Neural cell (in vitro differentiated cells): Measurements from ENCODE around the gene ABCB8. TPM values are rescaled to one million over a fixed set of nuclear protein-coding genes. Genes with fewer than 3 reads are reported as not detected.

Experiments used
- H2AFZ ChIP-seq: fragments of 200-600, 300-800 bp; sonication (generic), shearing (Covaris generic); 2 replicates; pipeline ENCODE4 v1.6.0; 2014; ENCODE audit warnings: low read depth, mild to moderate bottlenecking, antibody characterized with exemption, low read length, moderate library complexity
- H3F3A ChIP-seq: fragments of 200-600 bp; shearing (Covaris generic); 2 replicates; pipeline ENCODE4 v1.6.1; 2016; ENCODE audit warnings: mild to moderate bottlenecking, moderate library complexity, mixed read lengths, antibody characterized with exemption, low read length; ENCODE audit not compliant: insufficient read depth, poor library complexity, severe bottlenecking
- H3K27ac ChIP-seq: fragments of 200-600, 300-800 bp; sonication (generic), shearing (Covaris generic); 2 replicates; pipeline ENCODE4 v1.5.1; 2014; ENCODE audit warnings: mild to moderate bottlenecking, low read length, moderate library complexity
- H3K27me3 ChIP-seq: fragments of 300-800, 200-600 bp; sonication (generic), shearing (Covaris generic); 2 replicates; pipeline ENCODE4 v1.6.0; 2014; ENCODE audit warnings: mild to moderate bottlenecking, low read depth, low read length, moderate library complexity; ENCODE audit not compliant: insufficient read depth
- H3K36me3 ChIP-seq: fragments of 300-800, 200-600 bp; sonication (generic), shearing (Covaris generic); 2 replicates; pipeline ENCODE4 v1.5.1; 2014; ENCODE audit warnings: mild to moderate bottlenecking, antibody characterized with exemption, low read length, moderate library complexity; ENCODE audit not compliant: insufficient read depth
- H3K4me2 ChIP-seq: fragments of 300-800, 200-600 bp; sonication (generic), shearing (Covaris generic); 2 replicates; pipeline ENCODE4 v1.6.0; 2014; ENCODE audit warnings: mild to moderate bottlenecking, low read length
- H3K4me3 ChIP-seq: fragments of 300-800, 200-600 bp; sonication (generic), shearing (Covaris generic); 2 replicates; pipeline ENCODE4 v1.5.1; 2014; ENCODE audit warnings: mild to moderate bottlenecking, low read length, moderate library complexity
- H3K79me2 ChIP-seq: fragments of 200-600 bp; shearing (Covaris generic); replicated peaks from 2 replicates; pipeline ENCODE4 v1.6.0; 2014; ENCODE audit warnings: mild to moderate bottlenecking, low read length, moderate library complexity; ENCODE audit not compliant: insufficient read depth
- H3K9ac ChIP-seq: fragments of 300-800, 200-600 bp; sonication (generic), shearing (Covaris generic); 2 replicates; pipeline ENCODE4 v1.6.1; 2016; ENCODE audit warnings: mild to moderate bottlenecking, low read length, mixed read lengths
- H3K9me2 ChIP-seq: fragments of 200-600 bp; shearing (Covaris generic); 2 replicates; pipeline ENCODE4 v1.6.1; 2016; ENCODE audit warnings: mild to moderate bottlenecking, low read length, mixed read lengths; ENCODE audit not compliant: insufficient read depth
- H3K9me3 ChIP-seq: fragments of 200-600, 300-800 bp; sonication (generic), shearing (Covaris generic); 2 replicates; pipeline ENCODE4 v1.6.1; 2016; ENCODE audit warnings: mild to moderate bottlenecking, mixed run types, low read length, moderate library complexity, mixed read lengths
- H4K20me1 ChIP-seq: fragments of 200-600 bp; shearing (Covaris generic); 2 replicates; pipeline ENCODE4 v1.6.1; 2016; ENCODE audit warnings: mild to moderate bottlenecking, mixed run types; ENCODE audit not compliant: insufficient read depth
- EP300 ChIP-seq: fragments of 450-650 bp; conservative IDR thresholded peaks from 2 replicates; pipeline ENCODE4 v1.6.1; 2014; ENCODE audit warnings: antibody characterized with exemption, mild to moderate bottlenecking, moderate library complexity; ENCODE audit not compliant: poor library complexity, severe bottlenecking
- EZH2 ChIP-seq: fragments of 200-600, 300-800 bp; shearing (Covaris generic), sonication (generic); IDR thresholded peaks from 2 replicates; pipeline ENCODE4 v1.6.1; 2014; ENCODE audit warnings: antibody characterized with exemption, low read length, borderline replicate concordance, mild to moderate bottlenecking; ENCODE audit not compliant: insufficient read depth, poor library complexity, severe bottlenecking
- MXI1 ChIP-seq: fragments of 450-650 bp; conservative IDR thresholded peaks from 2 replicates; pipeline ENCODE4 v1.6.1; 2014; ENCODE audit warnings: antibody characterized with exemption, mild to moderate bottlenecking; ENCODE audit not compliant: poor library complexity, severe bottlenecking
- POLR2AphosphoS5 ChIP-seq: IDR thresholded peaks from 2 replicates; pipeline ENCODE4 v1.6.1; 2012
- RAD21 ChIP-seq: fragments of 450-650 bp; conservative IDR thresholded peaks from 2 replicates; pipeline ENCODE4 v1.6.1; 2014; ENCODE audit warnings: antibody characterized with exemption, mild to moderate bottlenecking, moderate library complexity
- SMC3 ChIP-seq: fragments of 450-650 bp; conservative IDR thresholded peaks from 2 replicates; pipeline ENCODE4 v1.6.1; 2014; ENCODE audit warnings: antibody characterized with exemption, mild to moderate bottlenecking, moderate library complexity; ENCODE audit not compliant: poor library complexity
- TAF1 ChIP-seq: IDR thresholded peaks from 2 replicates; pipeline ENCODE4 v1.6.1; 2012; ENCODE audit warnings: low read depth
- polyA plus RNA-seq: library from polyadenylated mRNA; depleted of rRNA; stranded (reverse); fragments of >200 nt; gene quantifications from 2 replicates; pipeline ENCODE4 v1.2.3, GENCODE V29; 2014
- TF ChIP-seq, protein P1 (sequence below): IDR thresholded peaks from 2 replicates; pipeline ENCODE4 v1.6.1; 2012; ENCODE audit warnings: borderline replicate concordance
- TF ChIP-seq, protein P2 (sequence below): fragments of 450-650 bp; IDR thresholded peaks from 2 replicates; pipeline ENCODE4 v1.5.1; 2014; ENCODE audit warnings: antibody characterized with exemption, mild to moderate bottlenecking, moderate library complexity; ENCODE audit not compliant: poor library complexity, severe bottlenecking

Gene ABCB8
- polyA plus RNA-seq, 1 donor from 2014 or later, result 40.5 TPM

DNA sequence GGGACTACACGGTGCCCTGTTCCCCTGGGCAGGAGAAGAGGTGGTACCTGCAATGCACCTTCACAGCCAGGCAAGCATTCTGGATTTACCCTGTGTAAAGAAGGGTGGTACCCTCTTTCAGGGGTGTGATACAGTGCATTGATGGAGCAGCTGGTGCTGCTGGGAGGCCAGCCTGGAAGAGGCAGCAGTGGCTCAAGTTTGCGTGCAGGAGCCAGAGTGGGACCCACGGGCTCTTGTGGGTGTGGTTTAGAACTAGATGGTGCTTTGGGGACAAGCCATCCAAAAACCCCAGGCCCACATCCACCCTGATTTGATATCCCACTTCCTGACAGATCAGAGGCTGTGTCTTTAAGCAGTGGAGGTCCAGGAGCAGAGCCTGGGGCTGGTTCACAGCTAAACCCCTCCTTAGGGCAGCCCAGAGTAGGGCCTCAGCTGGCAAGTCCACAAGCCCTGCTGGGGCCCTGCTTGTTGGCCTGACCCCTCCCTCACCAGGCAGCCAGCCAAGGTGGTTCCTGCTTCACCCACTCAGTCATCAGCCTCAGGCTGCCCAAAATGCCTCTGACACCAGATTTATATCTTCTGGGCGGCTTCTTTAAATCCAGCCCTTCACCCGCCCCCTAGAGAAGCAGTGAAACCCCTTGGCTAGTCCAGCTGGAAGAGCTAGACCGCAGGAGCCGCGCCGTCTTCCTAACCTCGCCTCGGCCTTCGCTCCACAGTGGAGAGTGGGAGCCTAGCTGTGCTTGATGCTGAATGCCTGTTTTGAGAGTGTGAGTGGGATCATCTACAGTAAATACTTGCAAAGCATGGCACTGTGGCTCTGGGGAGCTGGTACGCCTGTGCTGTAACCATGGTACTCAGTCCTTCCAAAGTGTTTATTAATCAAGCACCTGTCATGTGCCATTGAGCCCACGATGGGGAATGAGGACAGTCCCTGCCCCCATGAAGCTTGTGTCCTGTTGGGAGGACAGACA is 18.6 kb downstream of the ABCB8 start:
- no peaks in the 10 kb centered on the region for H3K36me3 ChIP-seq
- no peak overlapping the region for H3K4me3 ChIP-seq
- H3K4me2 ChIP-seq, result no peak overlapping the region
- H3K27me3 ChIP-seq, result peaks cover 19% of the 10 kb centered on the region
- H3K9ac ChIP-seq, result no peak overlapping the region
- no peaks in the 10 kb centered on the region for H3F3A ChIP-seq
- H3K27ac ChIP-seq, result no peak overlapping the region
- no peaks in the 10 kb centered on the region for H4K20me1 ChIP-seq
- H3K79me2 ChIP-seq, result no peaks in the 10 kb centered on the region
- H3K9me3 ChIP-seq, result no peaks in the 10 kb centered on the region
- no peak overlapping the region for H2AFZ ChIP-seq
- H3K9me2 ChIP-seq, result no peaks in the 10 kb centered on the region
- no peak for TF ChIP-seq EZH2
- TF ChIP-seq RAD21, result no peak
- no peak for TF ChIP-seq EP300
- no peak for TF ChIP-seq SMC3
- TF ChIP-seq TAF1, result no peak
- no peak for TF ChIP-seq MXI1
- TF ChIP-seq POLR2AphosphoS5, result no peak

DNA sequence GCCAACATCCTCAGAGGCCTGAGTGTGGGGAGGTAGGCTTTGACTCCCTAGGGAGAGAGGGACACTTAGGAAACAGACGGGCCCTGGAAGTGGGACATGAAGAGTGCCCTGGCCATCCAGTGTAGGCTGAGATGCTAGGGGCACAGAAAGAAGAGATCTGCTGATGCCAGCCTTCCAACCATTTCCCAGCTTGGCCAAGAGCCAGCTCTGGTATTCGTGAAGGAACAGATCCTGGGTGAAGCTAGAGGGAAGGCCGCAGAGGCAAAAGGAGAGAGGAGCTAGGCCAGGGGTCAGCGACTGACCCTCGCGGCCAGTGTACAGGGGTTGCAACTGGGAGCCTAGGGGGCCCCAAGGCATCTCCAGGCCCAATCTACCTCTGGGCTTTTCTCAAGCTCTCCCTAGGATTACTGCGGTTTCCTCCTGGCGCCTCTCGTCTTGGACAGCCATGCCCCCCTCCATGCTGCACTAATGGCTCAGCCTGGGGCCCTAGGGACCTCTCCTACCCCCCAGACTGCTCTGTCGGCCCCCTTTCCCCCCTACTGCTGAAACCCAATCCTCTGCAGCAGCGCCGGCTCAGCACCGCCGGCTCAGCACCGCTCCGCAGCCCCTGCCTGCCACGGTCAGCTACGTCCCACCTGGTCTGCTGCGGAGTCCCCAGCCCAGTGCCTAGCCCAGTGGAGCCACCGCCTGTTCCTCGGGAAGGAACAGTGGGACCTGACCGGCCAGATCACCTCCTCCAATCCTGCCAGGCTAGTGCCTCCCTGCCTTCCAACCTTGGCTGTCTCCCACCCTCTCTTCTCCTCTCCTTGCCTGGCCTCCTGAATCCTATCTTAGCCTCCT is 19.9 kb downstream of the ABCB8 start, which contains the start of gene ASIC3:
TSS of gene ASIC3 (plus strand) at position 556 of the 840 bp plus-strand sequence. CDS start 355 bp downstream, outside the sequence.
- H3K4me2 ChIP-seq, result no peak within 1 kb of the TSS
- H3K27ac ChIP-seq, result no peak within 1 kb of the TSS

More for the DNA sequence above, 19.9 kb downstream of the ABCB8 start, which contains the start of gene ASIC3:
- Histone ChIP-seq H3F3A (no peaks in the 10 kb centered on the region), H3K9me2 (no peaks in the 10 kb centered on the region), H3K27me3 (peaks cover 23% of the 10 kb centered on the region), H2AFZ (no peak within 1 kb of the TSS), H3K9me3 (no peaks in the 10 kb centered on the region), H3K79me2 (no peaks in the 10 kb centered on the region), H3K9ac (no peak within 1 kb of the TSS), H3K36me3 (no peaks in the 10 kb centered on the region), H3K4me3 (no peak within 1 kb of the TSS), H4K20me1 (no peaks in the 10 kb centered on the region)
- TF ChIP-seq RAD21, result no peak
- TF ChIP-seq, protein P1, sequence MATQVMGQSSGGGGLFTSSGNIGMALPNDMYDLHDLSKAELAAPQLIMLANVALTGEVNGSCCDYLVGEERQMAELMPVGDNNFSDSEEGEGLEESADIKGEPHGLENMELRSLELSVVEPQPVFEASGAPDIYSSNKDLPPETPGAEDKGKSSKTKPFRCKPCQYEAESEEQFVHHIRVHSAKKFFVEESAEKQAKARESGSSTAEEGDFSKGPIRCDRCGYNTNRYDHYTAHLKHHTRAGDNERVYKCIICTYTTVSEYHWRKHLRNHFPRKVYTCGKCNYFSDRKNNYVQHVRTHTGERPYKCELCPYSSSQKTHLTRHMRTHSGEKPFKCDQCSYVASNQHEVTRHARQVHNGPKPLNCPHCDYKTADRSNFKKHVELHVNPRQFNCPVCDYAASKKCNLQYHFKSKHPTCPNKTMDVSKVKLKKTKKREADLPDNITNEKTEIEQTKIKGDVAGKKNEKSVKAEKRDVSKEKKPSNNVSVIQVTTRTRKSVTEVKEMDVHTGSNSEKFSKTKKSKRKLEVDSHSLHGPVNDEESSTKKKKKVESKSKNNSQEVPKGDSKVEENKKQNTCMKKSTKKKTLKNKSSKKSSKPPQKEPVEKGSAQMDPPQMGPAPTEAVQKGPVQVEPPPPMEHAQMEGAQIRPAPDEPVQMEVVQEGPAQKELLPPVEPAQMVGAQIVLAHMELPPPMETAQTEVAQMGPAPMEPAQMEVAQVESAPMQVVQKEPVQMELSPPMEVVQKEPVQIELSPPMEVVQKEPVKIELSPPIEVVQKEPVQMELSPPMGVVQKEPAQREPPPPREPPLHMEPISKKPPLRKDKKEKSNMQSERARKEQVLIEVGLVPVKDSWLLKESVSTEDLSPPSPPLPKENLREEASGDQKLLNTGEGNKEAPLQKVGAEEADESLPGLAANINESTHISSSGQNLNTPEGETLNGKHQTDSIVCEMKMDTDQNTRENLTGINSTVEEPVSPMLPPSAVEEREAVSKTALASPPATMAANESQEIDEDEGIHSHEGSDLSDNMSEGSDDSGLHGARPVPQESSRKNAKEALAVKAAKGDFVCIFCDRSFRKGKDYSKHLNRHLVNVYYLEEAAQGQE, result no peak
- no peak for TF ChIP-seq EP300
- no peak for TF ChIP-seq SMC3
- TF ChIP-seq, protein P2, sequence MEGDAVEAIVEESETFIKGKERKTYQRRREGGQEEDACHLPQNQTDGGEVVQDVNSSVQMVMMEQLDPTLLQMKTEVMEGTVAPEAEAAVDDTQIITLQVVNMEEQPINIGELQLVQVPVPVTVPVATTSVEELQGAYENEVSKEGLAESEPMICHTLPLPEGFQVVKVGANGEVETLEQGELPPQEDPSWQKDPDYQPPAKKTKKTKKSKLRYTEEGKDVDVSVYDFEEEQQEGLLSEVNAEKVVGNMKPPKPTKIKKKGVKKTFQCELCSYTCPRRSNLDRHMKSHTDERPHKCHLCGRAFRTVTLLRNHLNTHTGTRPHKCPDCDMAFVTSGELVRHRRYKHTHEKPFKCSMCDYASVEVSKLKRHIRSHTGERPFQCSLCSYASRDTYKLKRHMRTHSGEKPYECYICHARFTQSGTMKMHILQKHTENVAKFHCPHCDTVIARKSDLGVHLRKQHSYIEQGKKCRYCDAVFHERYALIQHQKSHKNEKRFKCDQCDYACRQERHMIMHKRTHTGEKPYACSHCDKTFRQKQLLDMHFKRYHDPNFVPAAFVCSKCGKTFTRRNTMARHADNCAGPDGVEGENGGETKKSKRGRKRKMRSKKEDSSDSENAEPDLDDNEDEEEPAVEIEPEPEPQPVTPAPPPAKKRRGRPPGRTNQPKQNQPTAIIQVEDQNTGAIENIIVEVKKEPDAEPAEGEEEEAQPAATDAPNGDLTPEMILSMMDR, result no peak
- TF ChIP-seq TAF1, result no peak
- no peak for TF ChIP-seq EZH2
- TF ChIP-seq MXI1, result no peak
- no peak for TF ChIP-seq POLR2AphosphoS5
